Activated CD4-positive, alpha-beta memory T cell treated with anti-CD3 and anti-CD28 coated beads, Interleukin-2, amount 10 ng/mL, durations not matched to agents 7 days and 5 days (primary cell): ENCODE data around the gene RPRD1B. TPM values are rescaled to one million over a fixed set of nuclear protein-coding genes. Genes with fewer than 3 reads are reported as not detected.

ENCODE experiments used
- total RNA-seq, 2 experiments: library from RNA; stranded (reverse); gene quantifications; one replicate each; pipeline ENCODE4 v1.2.3, GENCODE V29; 2021

Gene RPRD1B
- total RNA-seq, 2 experiments from 2014 or later = 27.6 to 33.2 TPM

Other genes with a start within 250 kb of the RPRD1B start
- gene VSTM2L, start 130.6 kb upstream of the RPRD1B start, total RNA-seq = under 1 TPM in 1 of 2 experiments, not detected in 1; 0.20 TPM
- gene TTI1, start 290 bp upstream of the RPRD1B start, total RNA-seq = 10 to 100 TPM; 21.7 to 23.1 TPM
- gene TGM2, start 131.5 kb downstream of the RPRD1B start, total RNA-seq = under 1 TPM; 0.33 to 0.38 TPM
- not detected for gene KIAA1755, start 227.0 kb downstream of the RPRD1B start, total RNA-seq